ENCODE data around the gene NPAS2.

Gene NPAS2

DNA sequence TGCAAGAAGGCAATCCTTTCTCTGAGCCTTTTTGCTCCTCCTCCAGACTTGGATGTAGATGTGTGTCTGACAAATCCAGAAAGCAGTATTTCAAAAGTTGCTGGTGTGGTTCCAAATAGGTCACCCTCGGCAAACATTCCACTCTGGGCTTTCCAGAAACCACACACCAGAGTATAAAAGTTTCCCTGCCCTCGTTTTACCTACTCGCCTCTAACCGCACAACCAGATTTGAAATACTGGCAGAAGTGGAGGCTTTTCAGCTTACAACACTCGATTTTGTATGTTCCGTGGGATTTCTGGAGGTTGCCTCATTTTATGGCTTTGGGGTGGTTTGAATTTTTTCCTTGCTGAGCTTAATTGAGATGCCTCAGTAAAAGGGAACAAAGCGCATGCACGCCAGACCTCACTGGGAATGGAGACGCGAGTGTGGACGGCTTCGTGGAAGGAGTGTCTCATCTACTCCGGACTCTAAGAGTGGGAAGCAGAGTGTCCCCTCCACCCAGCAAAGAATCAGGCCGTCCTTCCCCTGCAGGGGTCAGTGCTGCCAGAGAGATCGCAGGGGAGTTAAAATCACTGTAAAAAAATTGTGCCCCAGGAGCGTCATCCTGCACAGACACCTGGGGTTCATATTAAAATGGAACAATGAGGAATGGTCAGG lies 138.2 kb downstream of the NPAS2 start:
- H4K20me1 ChIP-seq (ENCODE audit: insufficient read depth, low read length) = no peaks in the 10 kb centered on the region
- H3K27ac ChIP-seq (ENCODE audit: low read length) = no peak overlapping the region
- H3F3A ChIP-seq (ENCODE audit: insufficient read depth, low read length) = peaks cover 9% of the 10 kb centered on the region
- no peaks in the 10 kb centered on the region for H3K27me3 ChIP-seq (replicated peaks; ENCODE audit: insufficient read depth, low read length)
- no peaks in the 10 kb centered on the region for H3K36me3 ChIP-seq (replicated peaks; ENCODE audit: insufficient read depth, low read length)
- TF ChIP-seq, protein P1, sequence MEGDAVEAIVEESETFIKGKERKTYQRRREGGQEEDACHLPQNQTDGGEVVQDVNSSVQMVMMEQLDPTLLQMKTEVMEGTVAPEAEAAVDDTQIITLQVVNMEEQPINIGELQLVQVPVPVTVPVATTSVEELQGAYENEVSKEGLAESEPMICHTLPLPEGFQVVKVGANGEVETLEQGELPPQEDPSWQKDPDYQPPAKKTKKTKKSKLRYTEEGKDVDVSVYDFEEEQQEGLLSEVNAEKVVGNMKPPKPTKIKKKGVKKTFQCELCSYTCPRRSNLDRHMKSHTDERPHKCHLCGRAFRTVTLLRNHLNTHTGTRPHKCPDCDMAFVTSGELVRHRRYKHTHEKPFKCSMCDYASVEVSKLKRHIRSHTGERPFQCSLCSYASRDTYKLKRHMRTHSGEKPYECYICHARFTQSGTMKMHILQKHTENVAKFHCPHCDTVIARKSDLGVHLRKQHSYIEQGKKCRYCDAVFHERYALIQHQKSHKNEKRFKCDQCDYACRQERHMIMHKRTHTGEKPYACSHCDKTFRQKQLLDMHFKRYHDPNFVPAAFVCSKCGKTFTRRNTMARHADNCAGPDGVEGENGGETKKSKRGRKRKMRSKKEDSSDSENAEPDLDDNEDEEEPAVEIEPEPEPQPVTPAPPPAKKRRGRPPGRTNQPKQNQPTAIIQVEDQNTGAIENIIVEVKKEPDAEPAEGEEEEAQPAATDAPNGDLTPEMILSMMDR (IDR thresholded peaks at IDR 0.05; ENCODE audit: low read length) = no peak
- TF ChIP-seq EZH2 (optimal IDR thresholded peaks at IDR 0.05; ENCODE audit: low read depth, low read length) (no peak), EZH2phosphoT487 (IDR thresholded peaks at IDR 0.05; ENCODE audit: low read length) (no peak)
- no peak overlapping the region for H3K4me3 ChIP-seq (ENCODE audit: low read length)
- no peaks in the 10 kb centered on the region for H3K9me2 ChIP-seq (replicated peaks; ENCODE audit: insufficient read depth, low read length)
- H3K79me2 ChIP-seq (ENCODE audit: low read length) = no peaks in the 10 kb centered on the region
- no peak overlapping the region for H3K9ac ChIP-seq (ENCODE audit: low read length)
- DNase-seq = no peak
- H3K4me2 ChIP-seq (ENCODE audit: low read depth, low read length) = no peak overlapping the region
- H3K4me1 ChIP-seq (ENCODE audit: low read length) = peaks cover 25% of the 10 kb centered on the region
- H2AFZ ChIP-seq (ENCODE audit: low read length) = no peak overlapping the region
- no peaks in the 10 kb centered on the region for H3K9me3 ChIP-seq (replicated peaks; ENCODE audit: insufficient read depth, low read length)

DNA sequence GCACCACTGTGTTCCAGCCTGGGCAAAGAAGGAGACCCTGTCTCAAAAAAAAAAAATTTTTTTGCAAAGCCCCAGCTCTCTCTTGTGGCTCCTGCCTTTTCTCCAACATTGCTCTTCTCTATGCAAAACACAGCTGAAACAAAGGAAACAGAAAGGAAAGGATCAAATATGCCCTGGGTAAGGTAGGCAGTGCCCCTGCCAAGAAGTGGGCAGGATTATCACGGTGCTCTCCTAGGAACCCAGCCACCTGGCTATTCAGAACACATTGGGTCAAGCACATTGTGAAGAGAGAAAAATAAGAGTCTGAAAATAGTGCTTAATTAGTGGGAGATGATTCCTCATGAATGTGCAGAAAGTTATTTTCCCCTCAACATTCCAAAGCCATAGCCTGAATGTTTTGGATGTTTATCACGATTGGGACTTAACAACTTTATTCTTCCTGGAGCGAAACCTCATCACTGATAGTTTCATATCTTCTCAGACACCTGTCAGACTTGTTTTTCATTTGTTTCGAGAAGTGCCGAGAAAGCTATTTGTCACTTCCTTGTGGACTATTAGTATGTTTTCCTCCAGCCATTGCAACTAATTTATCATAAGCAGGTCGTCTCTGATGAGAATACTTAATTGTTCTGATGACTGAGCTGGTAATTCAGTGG lies 139.4 kb downstream of the NPAS2 start:
- Histone ChIP-seq H3K9me2 (replicated peaks; ENCODE audit: insufficient read depth, low read length) (no peaks in the 10 kb centered on the region), H2AFZ (ENCODE audit: low read length) (peak overlapping the region; percentile 39), H3K4me1 (ENCODE audit: low read length) (peaks cover 25% of the 10 kb centered on the region), H3K27me3 (replicated peaks; ENCODE audit: insufficient read depth, low read length) (no peaks in the 10 kb centered on the region), H3K9ac (ENCODE audit: low read length) (peak overlapping the region; percentile 32), H4K20me1 (ENCODE audit: insufficient read depth, low read length) (no peaks in the 10 kb centered on the region), H3K27ac (ENCODE audit: low read length) (peak overlapping the region; percentile 60), H3K36me3 (replicated peaks; ENCODE audit: insufficient read depth, low read length) (no peaks in the 10 kb centered on the region), H3F3A (ENCODE audit: insufficient read depth, low read length) (peaks cover 9% of the 10 kb centered on the region), H3K4me3 (ENCODE audit: low read length) (peak overlapping the region; percentile 38), H3K79me2 (ENCODE audit: low read length) (no peaks in the 10 kb centered on the region), H3K4me2 (ENCODE audit: low read depth, low read length) (peak overlapping the region; percentile 75), H3K9me3 (replicated peaks; ENCODE audit: insufficient read depth, low read length) (no peaks in the 10 kb centered on the region)
- TF ChIP-seq EZH2phosphoT487 (IDR thresholded peaks at IDR 0.05; ENCODE audit: low read length) (no peak), EZH2 (optimal IDR thresholded peaks at IDR 0.05; ENCODE audit: low read depth, low read length) (no peak)
- TF ChIP-seq, protein P1 (IDR thresholded peaks at IDR 0.05; ENCODE audit: low read length) = no peak
- DNase-seq = peak; percentile 75

DNA sequence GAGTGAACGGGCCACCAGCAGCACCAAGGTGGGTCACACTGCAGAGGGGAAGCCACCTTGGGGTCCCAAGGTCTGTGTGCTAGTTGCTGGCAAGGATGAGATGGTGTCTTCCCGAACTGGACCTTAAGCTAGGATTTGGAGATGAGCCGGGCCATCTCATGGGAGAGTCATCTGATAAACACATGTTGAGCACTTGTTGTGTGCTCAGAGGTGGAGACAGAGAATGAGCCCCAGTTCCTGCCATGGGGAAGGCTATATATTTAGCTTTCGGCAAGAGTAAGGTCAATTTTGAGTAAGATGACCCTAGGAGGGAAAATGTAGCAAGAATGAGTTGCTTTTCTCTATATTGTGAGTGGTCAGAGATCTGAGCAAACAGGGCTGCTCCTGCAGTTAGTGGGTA lies 140.7 kb downstream of the NPAS2 start:
- no peak for DNase-seq
- Histone ChIP-seq H3K9me2 (replicated peaks; ENCODE audit: insufficient read depth, low read length) (no peaks in the 10 kb centered on the region), H3K4me3 (ENCODE audit: low read length) (no peak overlapping the region), H3K27ac (ENCODE audit: low read length) (no peak overlapping the region), H3F3A (ENCODE audit: insufficient read depth, low read length) (peaks cover 9% of the 10 kb centered on the region), H3K27me3 (replicated peaks; ENCODE audit: insufficient read depth, low read length) (no peaks in the 10 kb centered on the region), H3K79me2 (ENCODE audit: low read length) (no peaks in the 10 kb centered on the region), H3K4me2 (ENCODE audit: low read depth, low read length) (no peak overlapping the region), H3K4me1 (ENCODE audit: low read length) (peaks cover 25% of the 10 kb centered on the region), H3K36me3 (replicated peaks; ENCODE audit: insufficient read depth, low read length) (no peaks in the 10 kb centered on the region), H2AFZ (ENCODE audit: low read length) (no peak overlapping the region), H3K9ac (ENCODE audit: low read length) (no peak overlapping the region), H4K20me1 (ENCODE audit: insufficient read depth, low read length) (no peaks in the 10 kb centered on the region), H3K9me3 (replicated peaks; ENCODE audit: insufficient read depth, low read length) (no peaks in the 10 kb centered on the region)
- TF ChIP-seq EZH2 (optimal IDR thresholded peaks at IDR 0.05; ENCODE audit: low read depth, low read length) (no peak), EZH2phosphoT487 (IDR thresholded peaks at IDR 0.05; ENCODE audit: low read length) (no peak)
- TF ChIP-seq, protein P1 (IDR thresholded peaks at IDR 0.05; ENCODE audit: low read length) = no peak

Measured in MM.1S (cell line).